Epithelial cell of esophagus (primary cell): ENCODE data around the gene GGTA1.
A peak's percentile ranks its signal among the peaks of the same experiment; 100 is the strongest.

Experiments used
- DNase-seq: peaks from one replicate; pipeline ENCODE4 v3.0.0; 2010; ENCODE audit warnings: low read depth
- H3K4me3 ChIP-seq: 2 replicates; pipeline ENCODE4 v1.5.1; 2011; ENCODE audit warnings: mild to moderate bottlenecking, low read length, control low read depth
- CTCF ChIP-seq: IDR thresholded peaks from 2 replicates; pipeline ENCODE4 v1.5.1; 2011; ENCODE audit warnings: low read depth, mild to moderate bottlenecking, low read length, control low read depth, inconsistent platforms; ENCODE audit not compliant: insufficient read depth; ENCODE audit errors: missing control alignments

GGTA1 gene

GRCh38 chr9:121510766-121511550 is 11.3 kb upstream of the GGTA1 start:
- no peak for TF ChIP-seq CTCF
- H3K4me3 ChIP-seq: no peak overlapping the region
- peak; percentile 12 for DNase-seq

- no peak for TF ChIP-seq CTCF
- H3K4me3 ChIP-seq: no peak overlapping the region
- DNase-seq: no peak
Observed at GRCh38 chr9:121509180-121509579, 9.5 kb upstream of the GGTA1 start.

GRCh38 chr9:121508415-121508814 is 8.8 kb upstream of the GGTA1 start:
- no peak for TF ChIP-seq CTCF
- no peak overlapping the region for H3K4me3 ChIP-seq
- DNase-seq: peak; percentile 49

- no peak for TF ChIP-seq CTCF
- H3K4me3 ChIP-seq: no peak overlapping the region
- no peak for DNase-seq
Observed at GRCh38 chr9:121505903-121506735, 6.5 kb upstream of the GGTA1 start.

GRCh38 chr9:121503444-121503843 is 3.8 kb upstream of the GGTA1 start:
- no peak overlapping the region for H3K4me3 ChIP-seq
- DNase-seq: no peak
- TF ChIP-seq CTCF: no peak

GRCh38 chr9:121500165-121500478 is 478 bp upstream of the GGTA1 start:
- no peak for TF ChIP-seq CTCF
- DNase-seq: peak; percentile 29
- peak overlapping the region; percentile 35 for H3K4me3 ChIP-seq
